Epithelial cell of prostate (primary cell): ENCODE measurements around the gene IMPA2.
"Not testable (repeated sequence)": the region's sequence is repeated elsewhere in the genome, so short reads cannot be mapped to it uniquely, and the experiment has no call there.

Experiments
- DNase-seq: peaks from one replicate; pipeline ENCODE4 v3.0.0-alpha.2; 2011; ENCODE audit warnings: low read depth, low spot score
- H3K27ac ChIP-seq: fragments of 450-650 bp; 2 replicates; pipeline ENCODE4 v1.5.1; 2017; ENCODE audit warnings: mild to moderate bottlenecking

IMPA2 gene

GRCh38 chr18:11960743-11961380, 20.4 kb upstream of the IMPA2 start:
- no peak for DNase-seq
- no peak overlapping the region for H3K27ac ChIP-seq

DNA sequence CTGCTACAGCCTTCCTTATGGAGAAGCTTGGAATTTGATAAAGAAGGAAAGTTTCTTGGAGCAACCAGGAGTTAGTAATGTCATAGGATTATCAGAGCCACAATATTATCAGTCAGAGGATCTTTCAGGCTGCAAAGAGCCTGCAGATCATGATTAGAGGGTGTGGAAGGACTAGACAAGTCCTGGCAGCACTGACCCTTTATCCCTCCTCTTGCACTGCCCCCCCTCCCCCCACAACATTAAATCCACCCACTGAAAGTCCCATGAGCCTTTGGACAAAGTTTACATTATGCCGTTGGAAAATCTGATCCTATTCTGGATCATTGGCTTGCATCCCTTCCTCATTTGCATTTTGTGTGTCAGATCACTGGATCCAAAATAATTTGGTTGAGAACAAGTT, 18.7 kb upstream of the IMPA2 start:
- H3K27ac ChIP-seq = no peak overlapping the region
- no peak for DNase-seq

DNA sequence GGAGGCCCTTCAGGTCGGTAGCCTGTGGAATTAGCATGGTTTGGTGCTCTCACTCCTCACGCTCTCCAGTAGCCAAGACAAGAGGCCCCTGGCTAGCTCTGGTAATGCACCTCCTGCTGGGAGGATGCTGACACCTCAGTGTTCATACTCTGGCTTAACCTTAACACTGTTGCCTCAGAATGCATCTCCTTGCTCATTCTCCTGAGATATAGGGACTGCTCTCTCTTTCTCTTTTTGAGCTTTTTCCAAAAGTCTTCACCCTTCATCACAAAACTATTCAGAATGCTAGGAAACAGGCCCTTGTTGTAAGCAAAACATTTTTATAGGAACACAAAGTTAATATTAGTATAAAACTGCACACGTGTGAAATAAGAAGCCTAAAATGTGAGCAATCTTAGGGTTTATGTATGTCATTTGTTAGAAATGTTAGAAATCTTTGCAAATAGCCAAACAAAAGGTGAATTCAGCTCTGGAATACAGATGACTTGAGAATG, 17.3 kb upstream of the IMPA2 start:
- H3K27ac ChIP-seq = no peak overlapping the region
- DNase-seq = no peak

- no peak for DNase-seq
Observed at GRCh38 chr18:11969904-11970835, 11.1 kb upstream of the IMPA2 start.

GRCh38 chr18:11970836-11971226, 10.5 kb upstream of the IMPA2 start:
- not testable (repeated sequence) for H3K27ac ChIP-seq, DNase-seq

More at GRCh38 chr18:11969904-11970835, 11.1 kb upstream of the IMPA2 start:
- H3K27ac ChIP-seq = no peak overlapping the region

DNA sequence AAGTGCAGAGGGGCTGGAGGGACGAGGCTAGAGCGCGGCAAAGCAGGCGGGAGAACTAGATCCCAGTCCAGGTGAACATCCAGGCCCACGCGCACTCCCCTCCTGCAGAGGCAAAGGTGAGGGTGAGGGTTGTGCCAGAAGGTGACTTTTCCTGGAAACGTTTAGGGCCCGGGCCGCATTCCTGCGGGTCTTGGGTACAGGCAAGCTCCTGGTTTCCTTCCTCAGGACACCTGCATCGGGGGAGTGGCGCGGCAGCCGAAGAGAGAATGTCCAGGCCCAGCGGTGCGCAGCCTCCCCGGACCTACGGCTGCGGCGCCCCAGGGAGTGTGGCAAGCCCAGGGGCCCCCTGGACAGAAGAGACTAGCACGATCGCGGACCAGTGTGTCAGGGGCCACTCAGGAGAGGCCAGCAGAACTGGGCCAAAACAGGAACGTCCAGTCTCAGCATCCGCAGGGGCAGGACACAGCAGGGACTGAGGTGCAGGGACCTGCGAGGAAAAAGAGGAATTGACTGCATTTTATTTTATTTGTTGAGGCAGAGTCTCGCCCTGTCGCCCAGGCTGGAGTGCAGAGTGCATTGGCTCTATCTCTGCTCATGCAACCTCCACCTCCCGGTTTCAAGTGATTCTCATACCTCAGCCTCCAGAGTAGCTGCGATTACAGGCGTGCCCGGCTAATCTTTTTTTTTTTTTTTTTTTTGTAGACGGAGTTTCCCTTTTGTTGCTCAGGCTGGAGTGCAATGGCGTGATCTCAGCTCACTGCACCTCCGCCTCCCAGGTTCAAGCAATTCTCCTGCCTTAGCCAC, 8.7 kb upstream of the IMPA2 start:
- no peak overlapping the region for H3K27ac ChIP-seq
- no peak for DNase-seq

- DNase-seq = no peak
- no peak overlapping the region for H3K27ac ChIP-seq
Observed at GRCh38 chr18:11974741-11975325, 6.5 kb upstream of the IMPA2 start.

GRCh38 chr18:11975723-11976122, 5.6 kb upstream of the IMPA2 start:
- no peak for DNase-seq
- no peak overlapping the region for H3K27ac ChIP-seq

GRCh38 chr18:11976315-11977152, 4.8 kb upstream of the IMPA2 start:
- no peak for DNase-seq
- H3K27ac ChIP-seq = peak overlapping the region; percentile 28

GRCh38 chr18:11977153-11977466, 4.2 kb upstream of the IMPA2 start:
- DNase-seq = no peak
- H3K27ac ChIP-seq = no peak overlapping the region

- no peak overlapping the region for H3K27ac ChIP-seq
- DNase-seq = no peak
Observed at GRCh38 chr18:11978956-11979355, 2.4 kb upstream of the IMPA2 start.

GRCh38 chr18:11980163-11980493, 1.2 kb upstream of the IMPA2 start:
- DNase-seq = no peak
- peak overlapping the region; percentile 62 for H3K27ac ChIP-seq

- H3K27ac ChIP-seq = peak overlapping the region; percentile 62
- DNase-seq = peak; percentile 95
Observed at GRCh38 chr18:11980494-11981191, 664 bp upstream of the IMPA2 start.

- H3K27ac ChIP-seq = peak overlapping the region; percentile 62
- DNase-seq = no peak
Observed at GRCh38 chr18:11981543-11982366, 448 bp downstream of the IMPA2 start.

GRCh38 chr18:11982981-11983380, 1.7 kb downstream of the IMPA2 start:
- no peak for DNase-seq
- H3K27ac ChIP-seq = no peak overlapping the region

- H3K27ac ChIP-seq = no peak overlapping the region
- DNase-seq = no peak
Observed at GRCh38 chr18:11983592-11983991, 2.3 kb downstream of the IMPA2 start.

- no peak for DNase-seq
- H3K27ac ChIP-seq = no peak overlapping the region
Observed at GRCh38 chr18:11984091-11984490, 2.8 kb downstream of the IMPA2 start.

- no peak overlapping the region for H3K27ac ChIP-seq
- no peak for DNase-seq
Observed at GRCh38 chr18:11985586-11985985, 4.3 kb downstream of the IMPA2 start.
